Smooth muscle cell of the pulmonary artery (primary cell): ENCODE results near the gene GRB7. TPM values are rescaled to one million over a fixed set of nuclear protein-coding genes. Genes with fewer than 3 reads are reported as not detected.

Experiments
- total RNA-seq: library from RNA; depleted of rRNA; stranded (reverse); fragments of >200 nt; gene quantifications from 2 replicates; pipeline ENCODE4 v1.2.3, GENCODE V29; 2014

Gene GRB7
- total RNA-seq: 0.13 TPM in 1 of 2 replicates, not detected in the other

DNA sequence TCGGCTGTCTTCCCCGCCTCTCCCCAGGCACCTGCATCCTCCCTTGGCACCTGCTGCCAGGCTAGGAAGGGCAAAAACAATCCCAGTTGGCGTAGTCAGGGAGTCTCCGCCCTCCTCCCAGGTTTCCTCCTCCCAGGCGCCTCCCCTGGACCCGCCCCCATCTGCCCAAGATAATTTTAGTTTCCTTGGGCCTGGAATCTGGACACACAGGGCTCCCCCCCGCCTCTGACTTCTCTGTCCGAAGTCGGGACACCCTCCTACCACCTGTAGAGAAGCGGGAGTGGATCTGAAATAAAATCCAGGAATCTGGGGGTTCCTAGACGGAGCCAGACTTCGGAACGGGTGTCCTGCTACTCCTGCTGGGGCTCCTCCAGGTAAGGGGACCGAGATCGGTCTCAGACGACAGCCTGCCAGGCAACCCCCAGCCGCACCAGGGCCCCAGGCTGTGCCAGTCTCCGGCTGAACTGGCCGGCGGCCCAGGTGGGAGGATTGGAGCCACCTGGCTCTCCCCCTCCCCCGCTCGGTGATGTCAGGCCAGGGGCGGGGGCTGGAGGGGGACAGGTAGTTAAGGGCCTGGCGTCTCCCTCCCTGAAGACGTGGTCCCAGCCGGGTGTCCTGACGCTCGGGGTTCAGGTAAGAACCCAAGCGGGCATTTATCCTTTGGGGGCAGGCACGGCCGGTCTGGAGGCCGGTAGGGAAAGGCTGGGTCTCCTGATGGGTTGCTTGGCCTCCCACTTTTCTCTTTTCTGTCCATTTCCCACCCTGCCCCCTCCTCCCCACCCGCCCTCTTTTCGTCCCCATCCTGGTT lies at the start of gene GRB7:
Gene GRB7 (plus strand): TSS at position 179 of the 808 bp plus-strand sequence. CDS start 4,364 bp downstream, outside the sequence.

DNA sequence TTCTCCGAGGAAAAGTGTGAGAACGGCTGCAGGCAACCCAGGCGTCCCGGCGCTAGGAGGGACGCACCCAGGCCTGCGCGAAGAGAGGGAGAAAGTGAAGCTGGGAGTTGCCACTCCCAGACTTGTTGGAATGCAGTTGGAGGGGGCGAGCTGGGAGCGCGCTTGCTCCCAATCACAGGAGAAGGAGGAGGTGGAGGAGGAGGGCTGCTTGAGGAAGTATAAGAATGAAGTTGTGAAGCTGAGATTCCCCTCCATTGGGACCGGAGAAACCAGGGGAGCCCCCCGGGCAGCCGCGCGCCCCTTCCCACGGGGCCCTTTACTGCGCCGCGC lies 38.0 kb upstream of the GRB7 start, which contains the start of gene ERBB2:
Gene ERBB2 (plus strand): TSS at position 247 of the 330 bp plus-strand sequence. CDS start 175 bp downstream, outside the sequence.

GRCh38 chr17:39730095-39730921 lies 7.4 kb upstream of the GRB7 start, which contains the start of gene MIEN1:
MIEN1 (minus strand) TSS chr17:39730532; CDS start chr17:39730495, 37 bp downstream.

Other genes starting within 250 kb of the GRB7 start
- not detected in 2 replicates for gene NEUROD2, start 130.0 kb upstream of the GRB7 start, total RNA-seq
- 0.91 TPM in 1 of 2 replicates, not detected in the other for gene PPP1R1B, start 111.0 kb upstream of the GRB7 start, total RNA-seq
- 31.7 and 37.6 TPM in 2 replicates for gene STARD3, start 100.8 kb upstream of the GRB7 start, total RNA-seq
- 0.52 and 0.53 TPM in 2 replicates for gene TCAP, start 72.6 kb upstream of the GRB7 start, total RNA-seq
- 0.07 TPM in 1 of 2 replicates, not detected in the other for gene PNMT, start 69.5 kb upstream of the GRB7 start, total RNA-seq
- 14.9 TPM in 2 replicates for gene PGAP3, start 49.9 kb upstream of the GRB7 start, total RNA-seq
- gene ERBB2, start 37.9 kb upstream of the GRB7 start, total RNA-seq: 60.5 and 78.5 TPM in 2 replicates
- 13.6 and 18.5 TPM in 2 replicates for gene MIEN1, start 7.4 kb upstream of the GRB7 start, total RNA-seq
- gene IKZF3, start 126.4 kb downstream of the GRB7 start, total RNA-seq: not detected in 2 replicates
- gene ZPBP2, start 130.3 kb downstream of the GRB7 start, total RNA-seq: not detected in 2 replicates
- 12.1 and 13.6 TPM in 2 replicates for gene GSDMB, start 180.7 kb downstream of the GRB7 start, total RNA-seq
- gene ORMDL3, start 189.7 kb downstream of the GRB7 start, total RNA-seq: 98.0 and 118 TPM in 2 replicates
- not detected in 2 replicates for gene LRRC3C, start 189.8 kb downstream of the GRB7 start, total RNA-seq
- gene GSDMA, start 225.1 kb downstream of the GRB7 start, total RNA-seq: not detected in 2 replicates
- 94.6 and 111 TPM in 2 replicates for gene PSMD3, start 242.9 kb downstream of the GRB7 start, total RNA-seq